Left forelimb (tissue), 1 donor: ENCODE results near the gene RELCH.
"Not testable (repeated sequence)": the region's sequence is repeated elsewhere in the genome, so short reads cannot be mapped to it uniquely, and the experiment has no call there.

Experiments used
- DNase-seq: peaks from one replicate; pipeline ENCODE4 v3.0.0-alpha.2; 2018; ENCODE audit warnings: low spot score

RELCH gene, protein sequence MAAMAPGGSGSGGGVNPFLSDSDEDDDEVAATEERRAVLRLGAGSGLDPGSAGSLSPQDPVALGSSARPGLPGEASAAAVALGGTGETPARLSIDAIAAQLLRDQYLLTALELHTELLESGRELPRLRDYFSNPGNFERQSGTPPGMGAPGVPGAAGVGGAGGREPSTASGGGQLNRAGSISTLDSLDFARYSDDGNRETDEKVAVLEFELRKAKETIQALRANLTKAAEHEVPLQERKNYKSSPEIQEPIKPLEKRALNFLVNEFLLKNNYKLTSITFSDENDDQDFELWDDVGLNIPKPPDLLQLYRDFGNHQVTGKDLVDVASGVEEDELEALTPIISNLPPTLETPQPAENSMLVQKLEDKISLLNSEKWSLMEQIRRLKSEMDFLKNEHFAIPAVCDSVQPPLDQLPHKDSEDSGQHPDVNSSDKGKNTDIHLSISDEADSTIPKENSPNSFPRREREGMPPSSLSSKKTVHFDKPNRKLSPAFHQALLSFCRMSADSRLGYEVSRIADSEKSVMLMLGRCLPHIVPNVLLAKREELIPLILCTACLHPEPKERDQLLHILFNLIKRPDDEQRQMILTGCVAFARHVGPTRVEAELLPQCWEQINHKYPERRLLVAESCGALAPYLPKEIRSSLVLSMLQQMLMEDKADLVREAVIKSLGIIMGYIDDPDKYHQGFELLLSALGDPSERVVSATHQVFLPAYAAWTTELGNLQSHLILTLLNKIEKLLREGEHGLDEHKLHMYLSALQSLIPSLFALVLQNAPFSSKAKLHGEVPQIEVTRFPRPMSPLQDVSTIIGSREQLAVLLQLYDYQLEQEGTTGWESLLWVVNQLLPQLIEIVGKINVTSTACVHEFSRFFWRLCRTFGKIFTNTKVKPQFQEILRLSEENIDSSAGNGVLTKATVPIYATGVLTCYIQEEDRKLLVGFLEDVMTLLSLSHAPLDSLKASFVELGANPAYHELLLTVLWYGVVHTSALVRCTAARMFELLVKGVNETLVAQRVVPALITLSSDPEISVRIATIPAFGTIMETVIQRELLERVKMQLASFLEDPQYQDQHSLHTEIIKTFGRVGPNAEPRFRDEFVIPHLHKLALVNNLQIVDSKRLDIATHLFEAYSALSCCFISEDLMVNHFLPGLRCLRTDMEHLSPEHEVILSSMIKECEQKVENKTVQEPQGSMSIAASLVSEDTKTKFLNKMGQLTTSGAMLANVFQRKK

DNA sequence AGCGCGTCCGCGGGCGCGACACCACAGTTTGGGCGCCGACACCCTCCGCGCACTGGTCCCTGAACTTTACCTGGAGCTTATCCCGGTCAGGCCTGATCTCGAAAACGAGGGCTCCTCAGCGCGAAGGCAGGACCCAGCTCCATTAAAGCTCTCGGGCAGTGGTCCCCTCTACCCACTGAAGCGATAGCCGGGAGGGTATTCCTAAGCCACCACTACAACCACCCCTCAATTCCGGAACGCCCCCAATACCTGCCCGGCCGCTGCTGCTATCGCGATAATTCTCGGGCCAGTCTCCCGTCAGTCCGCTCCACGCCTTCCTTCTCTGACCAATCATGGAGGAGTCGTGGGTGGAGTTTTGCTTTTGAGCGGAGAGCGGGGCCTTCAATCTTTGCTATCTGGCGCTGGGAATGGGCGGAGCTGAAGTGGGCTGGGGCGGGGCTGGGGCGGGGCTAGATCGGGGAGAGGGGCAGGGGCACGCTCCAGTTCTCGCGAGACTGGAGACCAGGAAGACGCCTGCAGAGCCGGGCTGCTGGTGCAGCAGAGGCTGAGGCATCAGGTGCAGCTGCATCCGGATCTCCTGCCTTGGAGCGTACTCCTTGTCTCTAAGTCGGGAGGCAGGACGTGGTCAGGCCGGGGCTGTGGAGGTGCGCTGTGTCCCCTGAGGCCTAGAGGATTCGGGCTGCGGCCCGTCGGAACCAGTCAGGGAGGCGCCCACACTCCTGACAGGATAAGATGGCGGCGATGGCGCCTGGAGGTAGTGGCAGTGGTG lies at the start of gene RELCH, which contains the start of gene PIGN:
TSS of gene RELCH (plus strand) at position 482 of the 769 bp plus-strand sequence. CDS start at position 733, 251 bp downstream.
TSS of gene PIGN (minus strand) at position 283 of the 769 bp plus-strand sequence. CDS start 25,703 bp downstream, outside the sequence.
- peak; percentile 99 for DNase-seq

DNA sequence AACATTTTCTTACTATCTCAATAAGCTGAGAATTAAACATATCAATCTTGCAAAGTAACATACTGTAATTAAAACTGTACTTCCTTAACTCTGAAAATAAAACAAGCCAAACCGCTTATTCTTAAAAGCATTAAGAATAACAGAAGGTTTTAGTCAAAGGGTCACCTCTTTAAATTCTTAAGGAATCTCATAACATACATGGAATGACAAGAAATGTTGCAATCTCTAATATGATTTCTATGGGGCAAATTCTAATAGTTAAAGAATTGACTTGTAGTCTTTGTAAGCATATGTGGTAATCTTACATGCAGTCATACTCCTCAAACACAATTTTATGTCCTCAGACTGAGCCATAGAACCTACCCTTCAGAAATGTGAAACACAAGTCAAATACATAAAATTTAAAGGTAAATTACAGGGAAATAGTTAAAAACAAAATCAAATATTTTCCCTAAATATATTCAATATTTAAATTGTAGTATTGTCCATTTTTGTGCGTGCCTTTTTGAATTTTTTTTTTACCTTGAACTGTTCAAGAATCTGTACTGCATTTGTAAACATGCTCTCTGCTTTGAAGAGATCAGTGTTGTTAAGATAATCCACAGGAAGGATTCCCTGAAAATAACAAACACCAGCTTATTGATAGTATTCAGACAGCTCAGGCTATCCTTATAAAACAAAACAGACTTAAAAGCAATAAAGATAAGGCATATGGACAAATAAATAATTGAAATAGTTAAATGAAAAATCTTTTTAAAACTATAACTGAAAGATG lies 48.4 kb upstream of the RELCH start:
- no peak for DNase-seq

DNA sequence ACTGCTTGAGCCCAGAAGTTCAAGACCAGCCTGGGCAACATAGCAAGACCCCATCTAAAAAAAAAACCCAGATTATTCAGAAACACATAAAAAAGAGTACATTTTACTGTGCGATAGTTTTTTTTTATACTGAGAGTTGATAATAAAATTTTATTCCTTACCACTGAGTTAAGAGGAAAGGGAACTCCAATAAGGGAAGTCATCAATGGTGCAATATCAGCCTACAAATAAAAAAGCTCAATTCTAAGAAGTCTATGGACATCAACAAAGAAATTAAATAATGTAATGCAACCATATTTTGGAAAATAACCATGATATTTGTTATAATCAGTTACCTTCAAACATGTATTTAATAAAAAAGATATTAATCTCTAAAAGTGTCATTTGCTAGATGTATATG lies 46.8 kb upstream of the RELCH start:
- DNase-seq = no peak

DNA sequence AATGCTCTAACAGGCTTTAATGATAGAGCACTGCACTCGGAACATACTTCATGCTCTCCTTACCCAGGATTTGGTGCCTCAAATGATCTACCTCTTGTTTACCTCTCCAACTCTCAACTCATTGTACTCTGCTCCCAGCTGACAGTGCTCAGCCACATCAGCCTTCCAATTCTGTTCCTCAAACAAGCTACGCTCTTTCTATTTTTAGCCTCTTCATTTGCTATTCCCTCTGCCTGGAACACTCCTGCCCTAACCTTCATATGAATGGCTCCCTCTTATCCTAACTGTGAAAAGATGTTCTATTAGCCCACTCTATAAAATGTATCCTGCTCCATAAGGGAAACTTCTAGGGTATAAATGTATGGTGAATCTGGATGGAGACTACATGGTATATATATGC lies 42.7 kb upstream of the RELCH start:
- no peak for DNase-seq

DNA sequence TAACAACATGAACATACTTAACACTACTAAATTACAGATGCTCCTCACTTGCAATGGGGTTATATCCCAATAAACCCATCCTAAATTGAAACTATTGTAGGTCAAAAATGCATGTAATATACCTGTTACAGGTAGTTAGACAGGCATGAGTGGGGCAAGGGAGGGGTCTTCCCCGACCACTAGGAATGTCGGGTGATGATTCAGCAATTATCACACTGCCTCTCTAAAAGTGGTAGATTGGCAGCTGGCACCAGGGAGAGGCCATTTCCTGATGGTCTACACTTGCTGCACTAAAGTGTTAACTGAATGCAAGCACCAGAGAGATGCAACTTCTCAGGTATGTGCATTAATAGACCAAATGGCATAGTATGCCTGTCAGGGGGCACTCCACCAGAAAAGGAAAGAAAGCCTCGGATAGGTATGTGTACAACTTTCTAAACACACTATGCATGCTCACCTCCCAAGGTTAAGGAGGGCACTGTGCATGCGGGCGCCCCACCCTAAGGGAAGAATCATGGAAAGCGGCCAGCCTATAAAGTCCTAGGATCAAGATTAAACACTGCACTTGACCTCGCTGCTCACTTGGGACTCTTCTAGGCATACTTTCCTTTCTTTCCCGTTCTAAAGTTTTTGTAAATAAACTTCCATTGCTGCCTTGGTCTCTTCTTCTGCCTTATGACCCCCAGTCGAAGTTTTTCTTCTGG lies 35.8 kb upstream of the RELCH start:
- DNase-seq = no peak

DNA sequence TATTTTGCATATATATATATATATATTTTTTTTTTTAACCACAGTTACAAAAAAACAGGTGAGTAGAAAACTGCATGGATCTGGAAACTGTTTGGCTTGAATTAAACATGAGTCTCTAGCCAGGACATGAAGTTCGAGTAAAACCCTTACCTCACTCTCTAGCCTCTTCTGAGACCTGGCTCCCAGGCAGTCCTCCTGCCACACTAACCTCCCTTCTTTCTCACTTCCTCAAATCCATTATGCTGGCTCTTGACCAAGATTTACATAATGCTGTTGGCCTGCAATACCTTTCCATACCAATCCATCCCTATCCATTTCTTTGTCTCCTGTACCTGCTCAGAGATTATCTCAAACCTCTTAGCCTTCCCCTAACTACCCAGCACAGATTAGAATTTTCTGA lies 34.2 kb upstream of the RELCH start:
- no peak for DNase-seq

DNA sequence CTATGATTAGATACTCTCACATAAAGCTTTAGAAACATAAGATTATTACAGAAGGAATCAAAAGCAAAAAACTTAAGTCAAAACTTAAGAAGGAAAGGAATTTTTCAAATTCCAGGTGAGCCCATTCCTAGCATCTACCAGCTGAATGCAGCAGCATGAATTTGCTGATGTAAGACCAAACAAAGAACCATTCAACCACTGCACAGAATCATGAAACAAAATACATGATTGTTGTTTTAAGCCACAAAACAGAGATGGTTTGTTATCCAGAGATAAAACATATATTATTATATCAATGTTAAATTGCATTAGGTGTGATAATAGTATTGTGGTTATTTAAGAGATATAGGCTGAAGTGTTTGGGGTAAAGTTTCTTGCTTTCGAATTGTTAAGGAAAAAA lies 29.2 kb upstream of the RELCH start:
- no peak for DNase-seq

DNA sequence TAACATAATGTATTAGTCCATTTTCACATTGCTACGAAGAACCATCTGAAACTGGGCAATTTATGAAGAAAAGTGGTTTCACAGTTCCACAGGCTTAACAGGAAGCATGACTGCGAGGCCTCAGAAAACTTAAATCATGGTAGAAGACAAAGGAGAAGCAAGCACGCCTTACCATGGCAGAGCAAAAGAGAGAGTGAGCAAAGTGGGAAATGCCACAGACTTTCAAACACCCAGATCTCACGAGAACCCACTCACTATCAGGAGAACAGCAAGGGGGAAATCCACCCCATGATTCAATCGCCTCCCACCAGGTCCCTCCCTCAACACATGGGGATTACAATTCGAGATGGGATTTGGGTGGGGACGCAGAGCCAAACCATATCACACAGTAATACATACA lies 22.7 kb upstream of the RELCH start:
- DNase-seq = no peak

DNA sequence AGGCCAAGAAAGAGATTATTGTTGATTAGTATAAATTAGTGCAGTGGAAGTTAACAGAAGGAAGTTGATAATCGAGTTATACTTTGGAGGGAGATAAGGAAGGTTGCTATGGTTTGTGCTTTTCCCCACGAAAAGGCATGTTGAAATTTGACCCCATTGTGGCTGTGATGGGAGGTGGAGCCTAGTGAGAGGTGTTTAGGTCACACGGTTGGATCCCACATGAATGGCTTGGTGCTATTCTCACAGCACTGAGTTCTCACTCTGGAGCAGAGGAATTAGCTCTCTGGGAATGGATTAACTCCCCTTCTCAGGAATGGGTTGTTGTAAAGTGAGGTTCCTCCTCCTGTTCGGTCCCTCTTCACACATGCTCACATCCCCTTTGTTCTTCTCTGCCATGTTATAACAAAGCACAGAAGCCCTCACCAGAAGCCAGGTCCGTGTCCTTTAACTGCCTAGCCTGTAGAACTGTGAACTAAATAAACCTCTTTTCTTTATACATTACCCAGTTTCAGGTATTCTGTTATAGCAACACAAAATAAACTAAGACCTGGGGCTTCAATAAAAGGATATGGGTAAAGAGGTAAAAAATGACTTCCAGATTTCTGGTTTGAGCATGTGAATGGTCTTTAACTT lies 22.1 kb upstream of the RELCH start:
- DNase-seq = no peak

DNA sequence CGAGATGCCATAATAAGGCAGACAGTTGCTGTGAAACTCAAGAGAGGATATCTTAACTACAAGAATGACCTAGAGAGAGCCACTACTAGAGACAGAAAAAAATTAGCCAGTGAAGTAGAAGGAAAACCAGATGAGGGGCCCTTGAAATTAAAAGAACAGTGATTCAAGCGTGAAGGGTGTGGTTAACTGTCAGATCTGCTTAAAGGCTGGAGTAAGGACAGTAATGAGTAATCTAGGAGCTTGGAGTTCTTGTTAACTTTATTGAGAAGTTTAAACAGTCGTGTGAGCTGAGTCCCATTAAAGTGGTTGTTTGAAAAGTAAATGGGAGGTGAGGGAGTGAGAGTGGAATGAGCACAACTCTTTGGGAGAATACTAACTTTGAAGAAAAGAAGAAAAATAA lies 21.5 kb upstream of the RELCH start:
- no peak for DNase-seq

DNA sequence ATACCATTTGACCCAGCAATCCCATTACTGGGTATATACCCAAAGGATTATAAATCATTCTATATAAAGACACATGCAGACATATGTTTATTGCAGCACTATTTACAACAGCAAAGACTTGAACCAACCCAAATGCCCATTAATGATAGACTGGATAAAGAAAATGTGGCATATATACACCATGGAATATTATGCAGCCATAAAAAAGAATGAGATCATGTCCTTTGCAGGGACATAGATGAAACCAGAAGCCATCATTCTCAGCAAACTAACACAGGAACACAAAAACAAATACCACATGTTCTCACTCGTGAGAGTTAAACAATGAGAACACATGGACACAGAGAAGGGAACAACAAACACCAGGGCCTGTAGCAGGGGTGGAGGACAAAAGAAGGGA lies 20.5 kb upstream of the RELCH start:
- DNase-seq = not testable (repeated sequence)

DNA sequence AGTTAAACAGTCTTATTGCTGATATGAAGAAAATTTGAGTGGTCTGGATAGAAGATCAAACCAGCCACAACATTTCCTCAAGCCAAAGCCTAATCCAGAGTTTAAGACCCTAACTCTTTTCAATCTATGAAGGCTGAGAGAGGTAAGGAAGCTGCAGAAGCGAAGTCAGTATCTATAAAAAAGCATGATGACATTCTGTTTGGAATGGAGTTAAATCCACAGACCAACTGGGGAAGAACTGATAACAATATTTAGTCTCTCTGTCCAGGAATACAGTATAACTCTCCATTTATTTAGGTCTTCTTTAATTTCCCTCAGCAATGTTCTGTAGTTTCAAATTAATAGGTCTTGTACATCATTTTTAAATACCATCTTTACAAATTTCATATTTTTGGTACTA lies 16.2 kb upstream of the RELCH start:
- DNase-seq = no peak

DNA sequence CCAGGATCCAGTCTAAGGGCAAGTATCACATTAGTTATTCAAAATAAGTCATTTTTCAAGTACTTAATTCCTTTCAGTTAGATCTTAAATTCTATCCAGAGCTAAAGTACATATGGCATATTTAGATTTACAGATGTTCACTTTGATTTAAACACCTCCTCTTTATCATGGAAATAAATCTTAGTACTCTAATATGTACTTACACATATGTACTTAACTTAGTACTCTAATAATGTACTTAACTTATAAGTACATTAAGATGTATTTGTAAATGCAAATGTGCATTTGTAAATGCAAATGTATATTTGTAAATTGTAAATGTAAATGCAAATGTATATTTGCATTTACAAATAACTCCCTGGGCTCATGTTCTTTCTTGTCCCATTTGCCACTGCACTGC lies 14.8 kb upstream of the RELCH start:
- no peak for DNase-seq

DNA sequence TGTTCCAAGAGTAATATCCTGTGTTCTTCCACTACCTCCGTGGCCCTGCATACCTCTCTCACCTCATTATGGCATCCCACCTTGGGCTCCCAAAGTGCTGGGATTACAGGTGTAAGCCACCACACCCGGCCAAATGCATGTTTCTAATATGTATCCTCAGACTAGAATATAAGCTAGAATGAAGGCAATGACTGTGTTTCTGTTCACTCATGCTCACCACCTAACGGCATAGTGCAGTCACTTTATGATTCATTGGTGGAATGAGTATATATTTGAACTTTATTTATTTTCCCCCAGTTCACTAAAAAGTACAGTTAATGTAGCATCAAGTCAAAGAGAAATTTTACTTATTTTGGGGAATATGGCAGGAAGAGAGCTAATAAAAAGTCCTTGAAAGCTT lies 11.5 kb upstream of the RELCH start:
- no peak for DNase-seq

DNA sequence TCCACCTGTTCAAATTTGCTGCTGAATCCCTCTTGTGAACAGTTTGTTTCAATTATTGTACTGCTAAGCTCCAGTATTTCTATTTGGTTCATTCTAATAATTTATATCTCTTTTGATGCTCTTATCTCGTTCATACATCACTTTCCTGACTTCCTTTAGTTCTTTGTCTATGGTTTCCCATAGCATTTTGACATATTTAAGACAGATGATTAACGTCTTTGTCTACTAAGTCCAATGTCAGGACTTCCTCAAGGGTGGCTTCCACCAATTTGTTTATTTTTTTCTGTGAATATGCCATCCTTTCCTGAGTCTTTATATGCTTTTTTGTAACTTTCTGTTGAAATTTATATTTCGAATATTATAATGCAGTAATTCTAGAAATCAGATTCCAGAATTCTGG lies 9.8 kb upstream of the RELCH start:
- no peak for DNase-seq

DNA sequence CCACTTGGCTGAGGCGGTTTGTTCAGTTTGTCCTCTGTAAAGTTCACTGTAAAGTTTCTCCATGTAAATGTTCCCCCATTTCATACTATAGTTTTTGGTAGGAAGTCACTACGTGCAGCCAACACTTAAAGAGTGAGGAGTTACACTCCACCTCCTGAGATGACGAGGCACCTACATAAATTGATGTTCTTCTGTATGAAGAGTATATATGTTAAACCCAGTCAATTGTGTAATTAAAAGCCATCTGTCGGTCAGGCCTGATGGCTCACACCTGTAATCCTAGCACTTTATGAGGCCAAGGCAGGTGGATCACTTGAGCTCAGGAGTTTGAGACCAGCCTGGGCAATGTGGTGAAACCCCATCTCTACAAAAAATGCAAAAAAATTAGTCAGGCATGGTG lies 7.8 kb upstream of the RELCH start:
- no peak for DNase-seq

DNA sequence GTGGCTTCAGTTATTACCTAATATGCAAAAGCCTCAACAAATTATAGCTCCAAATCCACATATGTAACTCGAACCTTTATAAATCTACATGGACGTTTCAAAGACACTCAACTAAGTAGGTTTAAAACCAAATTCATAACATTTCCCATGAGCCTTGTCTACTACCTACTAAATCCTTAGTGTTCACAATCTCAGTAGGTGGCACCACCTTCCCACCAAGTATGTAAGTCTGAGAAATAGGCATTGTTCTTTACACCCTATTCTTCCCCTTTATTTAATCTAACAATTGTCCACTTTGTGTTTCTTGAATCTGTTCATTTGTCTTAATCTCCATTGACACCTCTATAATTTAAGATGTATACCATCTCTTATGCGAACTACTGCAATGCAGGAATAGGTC lies 4.8 kb upstream of the RELCH start:
- DNase-seq = no peak

DNA sequence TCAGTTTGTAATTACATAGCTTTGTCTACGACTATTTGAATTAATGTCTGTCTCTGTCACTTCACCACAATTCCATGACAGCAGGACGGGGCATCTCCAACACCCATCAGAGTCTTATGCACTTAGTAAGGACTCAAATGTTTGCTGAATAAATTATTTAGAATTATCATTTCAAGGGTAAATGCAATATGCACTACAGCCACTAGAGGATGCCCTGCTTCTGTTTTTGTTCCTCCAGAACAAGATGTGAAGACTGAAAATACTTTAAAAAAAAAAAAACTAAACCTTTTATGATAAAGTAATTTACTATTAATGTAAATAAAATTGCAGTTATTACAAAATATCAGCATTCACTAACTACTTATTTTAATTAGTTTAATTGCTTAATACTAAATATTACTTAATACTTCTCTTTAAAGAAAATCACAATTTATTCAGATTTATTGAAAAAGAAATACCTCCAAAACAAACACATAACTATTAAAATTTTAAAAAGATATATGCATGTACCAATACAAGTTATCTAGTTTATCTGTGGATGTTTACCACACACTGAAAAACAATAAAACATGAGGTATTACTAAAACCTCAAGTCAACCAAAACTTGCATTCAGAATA lies 3.4 kb upstream of the RELCH start:
- no peak for DNase-seq

DNA sequence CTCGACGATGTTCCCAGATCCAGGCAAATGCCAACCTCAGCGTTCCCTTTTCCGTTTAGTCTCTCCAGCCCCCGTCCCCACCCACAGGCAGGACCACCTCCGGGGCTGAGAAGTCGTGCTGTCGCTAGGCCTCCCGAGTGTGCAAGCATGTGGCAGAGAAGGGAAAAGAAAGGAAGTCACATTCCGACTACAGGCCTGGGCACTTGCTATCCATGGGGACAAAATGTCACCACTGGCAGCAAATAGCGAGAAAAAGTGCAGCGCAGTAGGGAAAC lies 619 bp upstream of the RELCH start:
- DNase-seq = no peak
